CD4-positive, alpha-beta T cell (primary cell): ENCODE data around the gene SPOCK1. TPM values are rescaled to one million over a fixed set of nuclear protein-coding genes. Genes with fewer than 3 reads are reported as not detected.

Source experiments
- ATAC-seq: fragments of 200-7000 bp; cut with Tn5 transposase; one replicate; pipeline ENCODE4 v1.10.0; 2022; ENCODE audit warnings: mild to moderate bottlenecking; ENCODE audit not compliant: poor library complexity
- CTCF ChIA-PET: fragments of 350-600 bp; sonication (Branson Sonifier 250); formaldehyde crosslinking; loops from one replicate; lab custom pipeline; 2021; ENCODE audit warnings: antibody characterized with exemption, inconsistent platforms; lab: Charles Lee
- POLR2A ChIA-PET: fragments of 350-600 bp; sonication (Branson Sonifier 250); formaldehyde crosslinking; loops from one replicate; lab custom pipeline; 2021; ENCODE audit warnings: antibody characterized with exemption, inconsistent platforms; lab: Charles Lee
- DNase-seq, 14 experiments: peaks; one replicate each; pipeline ENCODE4 v3.0.0-alpha.2; 2013 to 2020; ENCODE audit warnings: mixed read lengths in 2 of 14
- H3K27ac ChIP-seq, 2 donors: one replicate each; pipeline versions ENCODE4 v1.5.1 to v1.7.0; 2013; ENCODE audit warnings: low read length in 2 of 2, low read depth in 1 of 2, mild to moderate bottlenecking in 1 of 2
- H3K27me3 ChIP-seq, 2 experiments: 1 replicate in 1 of 2; 2 replicates in 1 of 2; pipeline versions ENCODE4 v1.6.1 to v1.7.0; 2013; ENCODE audit warnings: low read length in 2 of 2, control low read depth in 1 of 2, mild to moderate bottlenecking in 1 of 2, moderate library complexity in 1 of 2; ENCODE audit not compliant: insufficient read depth in 2 of 2, control insufficient read depth in 1 of 2
- H3K36me3 ChIP-seq: one replicate; pipeline ENCODE4 v1.6.1; 2013; ENCODE audit warnings: low read length, control low read depth; ENCODE audit not compliant: insufficient read depth
- H3K4me1 ChIP-seq: one replicate; pipeline ENCODE4 v1.6.1; 2013; ENCODE audit warnings: low read length, control low read depth; ENCODE audit not compliant: insufficient read depth
- H3K4me3 ChIP-seq: one replicate; pipeline ENCODE4 v1.5.1; 2013; ENCODE audit warnings: mild to moderate bottlenecking, low read length, moderate library complexity
- H3K9me3 ChIP-seq, 2 experiments: 1 replicate in 1 of 2; 2 replicates in 1 of 2; pipeline versions ENCODE4 v1.6.1 to v1.7.0; 2013; ENCODE audit warnings: low read length in 2 of 2, mild to moderate bottlenecking in 2 of 2, control low read depth in 1 of 2, moderate library complexity in 1 of 2; ENCODE audit not compliant: control insufficient read depth in 1 of 2, insufficient read depth in 1 of 2
- H3K27ac Mint-ChIP-seq: one replicate; pipeline ENCODE4 v1.8.0; 2020; ENCODE audit warnings: mixed read lengths
- H3K27me3 Mint-ChIP-seq: one replicate; pipeline ENCODE4 v1.8.0; 2021; ENCODE audit warnings: mixed read lengths
- H3K36me3 Mint-ChIP-seq: one replicate; pipeline ENCODE4 v1.8.0; 2021; ENCODE audit warnings: low read depth, mixed read lengths
- H3K4me1 Mint-ChIP-seq: one replicate; pipeline ENCODE4 v1.8.0; 2021; ENCODE audit warnings: low read depth, mixed read lengths
- H3K4me3 Mint-ChIP-seq: one replicate; pipeline ENCODE4 v1.8.0; 2020; ENCODE audit warnings: mild to moderate bottlenecking, mixed read lengths
- H3K9me3 Mint-ChIP-seq: one replicate; pipeline ENCODE4 v1.8.0; 2020; ENCODE audit warnings: mixed read lengths
- CTCF ChIP-seq: fragments of 200-600 bp; IDR thresholded peaks from one replicate; pipeline ENCODE4 v1.8.0; 2022; ENCODE audit warnings: antibody characterized with exemption, mild to moderate bottlenecking
- intact Hi-C, 2 experiments: fragments of 100-400 bp; cut with DNase I in 1 of 2; cut with micrococcal nuclease in 1 of 2; formaldehyde crosslinking; loops; one replicate each; pipeline versions ENCODE4 v1.15.1 to v1.9.0; 2023 to 2025; cut with DNase I, micrococcal nuclease
- total RNA-seq, 174 experiments: library from RNA in 2 of 174; stranded (reverse) in 2 of 174; gene quantifications; one replicate each; pipeline ENCODE4 v1.2.3 and lab custom pipeline; 2021 to 2026

SPOCK1 gene
- total RNA-seq, 2 experiments from 2014 or later = not detected

DNA sequence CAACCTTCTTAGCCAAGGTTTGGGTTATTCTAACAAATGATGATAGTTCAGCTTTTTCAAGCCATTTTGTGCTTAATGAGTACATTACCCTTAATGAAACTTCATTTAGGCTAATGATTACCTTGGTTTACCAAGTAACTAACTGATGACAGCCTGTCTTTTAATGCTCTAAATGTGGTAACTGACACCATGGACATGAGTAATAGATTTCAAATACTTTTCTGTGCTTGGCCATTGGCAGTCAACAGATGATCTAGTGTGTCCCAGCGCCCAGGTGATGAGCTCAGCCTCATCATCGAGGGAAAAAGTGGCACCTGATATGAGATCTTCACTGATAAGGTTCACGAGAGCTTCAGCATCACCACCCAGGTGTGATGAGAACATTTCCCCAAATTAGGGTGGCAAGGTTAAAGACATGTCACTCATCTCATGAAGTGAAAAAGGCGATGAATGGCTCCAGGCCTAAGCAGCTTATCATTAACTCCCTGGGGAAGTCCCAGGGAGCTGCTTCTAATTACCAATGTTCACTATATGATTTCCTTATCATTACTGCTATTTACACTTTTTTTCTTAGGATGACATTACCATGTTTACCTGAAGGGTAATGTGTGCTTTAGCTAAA, 296.0 kb downstream of the SPOCK1 start:
- H3K27ac ChIP-seq = no peak overlapping the region
- H3K9me3 ChIP-seq = peaks cover 0 to 4% of the 10 kb centered on the region in 2 experiments
- ATAC-seq (no peak), DNase-seq (no peak)
- H3K36me3 Mint-ChIP-seq = no peaks in the 10 kb centered on the region
- TF ChIP-seq CTCF = no peak
- no peak overlapping the region for H3K27ac Mint-ChIP-seq
- ChIA-PET POLR2A (no interaction called here), CTCF (no interaction called here)
- no peaks in the 10 kb centered on the region for H3K27me3 ChIP-seq
- H3K4me3 Mint-ChIP-seq = no peak overlapping the region
- H3K9me3 Mint-ChIP-seq = no peaks in the 10 kb centered on the region
- no peak overlapping the region for H3K4me3 ChIP-seq
- H3K27me3 Mint-ChIP-seq = peaks cover 12% of the 10 kb centered on the region
- H3K36me3 ChIP-seq = no peaks in the 10 kb centered on the region
- intact Hi-C loops = no loop called here
- H3K4me1 ChIP-seq = no peaks in the 10 kb centered on the region
- no peaks in the 10 kb centered on the region for H3K4me1 Mint-ChIP-seq

DNA sequence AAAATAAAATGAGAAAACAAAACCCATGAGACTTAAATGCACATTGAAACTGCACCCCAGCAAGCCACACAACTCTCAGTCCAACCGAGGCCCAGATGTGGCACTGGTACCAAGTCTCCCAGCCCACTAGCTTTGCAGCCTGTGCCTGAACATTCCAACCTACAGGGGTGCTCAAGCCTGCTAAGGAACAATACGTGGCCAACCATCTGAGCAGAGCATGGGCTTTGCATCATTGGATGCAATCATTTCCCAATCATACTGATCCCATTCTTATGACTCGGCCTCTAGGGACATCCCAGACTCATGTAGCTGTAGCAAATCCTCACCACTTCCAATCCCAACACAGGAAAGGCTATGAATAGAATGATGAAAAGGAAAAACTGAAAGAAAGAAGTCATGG, 297.2 kb downstream of the SPOCK1 start:
- TF ChIP-seq CTCF = no peak
- Histone ChIP-seq H3K36me3 (no peaks in the 10 kb centered on the region), H3K9me3 (peaks cover 0 to under 1% of the 10 kb centered on the region in 2 experiments), H3K27me3 (no peaks in the 10 kb centered on the region), H3K27ac (no peak overlapping the region), H3K4me3 (no peak overlapping the region), H3K4me1 (no peaks in the 10 kb centered on the region)
- ATAC-seq (no peak), DNase-seq (no peak)
- H3K27me3 Mint-ChIP-seq = peaks cover 12% of the 10 kb centered on the region
- ChIA-PET CTCF (interaction anchor here (0.7 kb wide), 1 partner anchor 205 kb away, joined by 3 read pairs; no protein-coding TSS in a partner anchor), POLR2A (no interaction called here)
- H3K9me3 Mint-ChIP-seq = no peaks in the 10 kb centered on the region
- H3K4me1 Mint-ChIP-seq = no peaks in the 10 kb centered on the region
- H3K4me3 Mint-ChIP-seq = no peak overlapping the region
- no peak overlapping the region for H3K27ac Mint-ChIP-seq
- intact Hi-C loops = no loop called here
- no peaks in the 10 kb centered on the region for H3K36me3 Mint-ChIP-seq

DNA sequence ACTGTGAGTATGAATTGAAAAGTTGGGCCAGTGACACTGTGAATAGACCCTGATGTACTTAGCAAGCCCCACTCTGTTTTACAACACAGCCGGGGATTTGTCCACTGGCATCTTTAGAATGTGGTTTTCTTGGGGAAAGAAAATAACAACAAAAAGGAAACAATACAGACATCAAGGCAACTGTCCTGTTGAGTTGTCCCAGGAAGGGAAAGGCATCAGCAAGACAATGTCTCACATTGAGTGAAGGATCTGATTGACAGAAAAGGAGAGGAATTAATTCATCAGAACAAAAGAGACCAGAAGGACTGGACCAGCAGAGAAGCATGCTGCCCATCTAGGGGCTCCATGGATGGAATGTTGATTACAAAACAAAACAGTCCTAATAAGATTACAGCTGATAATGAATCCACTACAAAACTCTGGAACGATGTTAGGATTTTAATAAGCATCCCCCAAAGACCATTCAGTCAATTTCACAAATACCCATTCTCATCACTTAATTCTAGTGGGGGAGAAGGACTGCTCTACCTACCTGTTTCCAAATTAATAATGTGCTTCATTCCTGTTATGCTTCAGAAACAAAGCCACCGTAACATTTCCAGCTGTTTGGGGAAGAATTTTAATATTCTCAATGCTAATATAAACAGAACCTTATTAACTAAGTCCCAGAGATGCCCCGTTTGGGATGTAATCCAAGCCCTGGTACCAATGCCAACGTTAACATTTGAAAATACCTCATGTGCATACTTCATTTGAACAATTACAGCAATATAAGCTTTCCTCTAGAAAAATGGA, 298.0 kb downstream of the SPOCK1 start:
- no peaks in the 10 kb centered on the region for H3K9me3 Mint-ChIP-seq
- Histone ChIP-seq H3K9me3 (no peaks in the 10 kb centered on the region), H3K4me3 (no peak overlapping the region), H3K36me3 (no peaks in the 10 kb centered on the region), H3K4me1 (no peaks in the 10 kb centered on the region), H3K27me3 (no peaks in the 10 kb centered on the region), H3K27ac (no peak overlapping the region)
- CTCF ChIA-PET = no interaction called here
- no peak for TF ChIP-seq CTCF
- no peak overlapping the region for H3K27ac Mint-ChIP-seq
- intact Hi-C loops = no loop called here
- no peak for DNase-seq
- no peak overlapping the region for H3K4me3 Mint-ChIP-seq
- no peaks in the 10 kb centered on the region for H3K36me3 Mint-ChIP-seq
- H3K27me3 Mint-ChIP-seq = peaks cover 8% of the 10 kb centered on the region
- POLR2A ChIA-PET = no interaction called here
- no peak for ATAC-seq
- H3K4me1 Mint-ChIP-seq = no peaks in the 10 kb centered on the region
